NCI-H1436 (cell line): ENCODE measurements around the gene AP5B1.

Experiments
- DNase-seq: peaks from one replicate; lab custom pipeline; 2025; lab: John Stamatoyannopoulos, UW

AP5B1 gene, protein sequence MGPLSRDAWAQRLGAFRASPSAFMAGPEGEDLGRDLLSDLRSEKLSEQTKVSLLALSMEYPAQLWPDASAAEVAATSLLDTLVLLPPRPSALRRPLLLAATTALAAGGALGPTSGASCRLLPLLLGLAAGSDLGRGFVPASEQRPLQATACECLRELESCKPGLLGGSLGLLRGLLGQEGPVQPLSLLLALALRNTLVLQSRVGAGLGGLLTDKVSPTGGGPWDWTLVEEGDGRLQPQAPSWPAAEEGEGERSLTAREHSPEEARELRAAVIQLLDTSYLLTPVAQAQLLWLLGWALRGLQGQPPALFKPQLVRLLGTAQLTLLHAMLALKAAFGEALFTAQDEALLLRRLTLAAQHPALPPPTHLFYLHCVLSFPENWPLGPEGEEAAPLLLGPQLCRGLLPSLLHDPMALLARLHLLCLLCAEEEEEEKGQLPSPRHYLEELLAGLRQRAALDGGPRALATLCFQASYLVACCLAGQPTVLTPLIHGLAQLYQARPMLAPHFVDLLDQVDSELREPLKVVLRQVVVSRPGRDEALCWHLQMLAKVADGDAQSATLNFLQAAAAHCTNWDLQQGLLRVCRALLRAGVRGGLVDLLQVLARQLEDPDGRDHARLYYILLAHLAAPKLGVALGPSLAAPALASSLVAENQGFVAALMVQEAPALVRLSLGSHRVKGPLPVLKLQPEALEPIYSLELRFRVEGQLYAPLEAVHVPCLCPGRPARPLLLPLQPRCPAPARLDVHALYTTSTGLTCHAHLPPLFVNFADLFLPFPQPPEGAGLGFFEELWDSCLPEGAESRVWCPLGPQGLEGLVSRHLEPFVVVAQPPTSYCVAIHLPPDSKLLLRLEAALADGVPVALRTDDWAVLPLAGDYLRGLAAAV

DNA sequence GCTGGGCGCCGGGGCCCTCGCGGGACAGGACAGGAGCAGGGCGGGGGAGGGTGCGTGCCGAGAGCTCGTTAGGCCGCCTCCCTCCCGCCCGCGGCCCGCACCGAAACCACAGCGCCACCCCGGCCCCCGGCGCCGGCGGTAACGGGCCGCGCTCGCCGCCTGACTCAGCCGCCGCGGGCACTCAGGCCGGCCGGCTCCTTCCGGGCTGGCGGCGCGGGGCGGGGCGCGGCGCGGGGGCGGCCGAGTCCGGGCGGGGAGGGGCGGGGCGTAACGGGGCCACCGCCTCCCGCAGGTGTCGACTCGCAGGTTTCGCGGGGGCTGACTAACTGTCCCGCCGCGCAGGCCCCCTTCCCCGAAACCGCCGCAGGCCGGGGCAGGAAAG lies at the start of gene AP5B1:
Gene AP5B1 (minus strand): TSS at position 207 of the 382 bp plus-strand sequence. CDS start 385 bp downstream, outside the sequence.
- DNase-seq: peak; percentile 44

DNA sequence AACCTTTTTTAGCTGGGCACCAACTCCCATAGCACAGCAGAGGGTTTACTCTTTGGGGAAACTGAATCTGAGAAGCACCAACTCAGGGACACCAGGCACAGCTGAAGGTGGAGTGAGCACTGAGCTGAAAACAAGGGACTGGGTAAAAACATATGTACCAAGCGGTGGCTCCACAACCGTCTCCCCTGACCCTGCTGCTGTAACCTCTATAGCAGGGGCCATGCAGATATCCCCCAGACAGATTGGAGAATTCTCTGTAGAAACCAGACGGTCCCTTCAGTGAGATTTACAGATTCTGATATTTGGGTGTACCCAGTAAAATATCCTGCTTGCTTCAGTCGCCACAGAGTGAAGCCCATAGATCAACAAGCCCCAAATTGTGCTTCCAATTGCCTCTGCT lies 48.7 kb upstream of the AP5B1 start:
- DNase-seq: no peak

DNA sequence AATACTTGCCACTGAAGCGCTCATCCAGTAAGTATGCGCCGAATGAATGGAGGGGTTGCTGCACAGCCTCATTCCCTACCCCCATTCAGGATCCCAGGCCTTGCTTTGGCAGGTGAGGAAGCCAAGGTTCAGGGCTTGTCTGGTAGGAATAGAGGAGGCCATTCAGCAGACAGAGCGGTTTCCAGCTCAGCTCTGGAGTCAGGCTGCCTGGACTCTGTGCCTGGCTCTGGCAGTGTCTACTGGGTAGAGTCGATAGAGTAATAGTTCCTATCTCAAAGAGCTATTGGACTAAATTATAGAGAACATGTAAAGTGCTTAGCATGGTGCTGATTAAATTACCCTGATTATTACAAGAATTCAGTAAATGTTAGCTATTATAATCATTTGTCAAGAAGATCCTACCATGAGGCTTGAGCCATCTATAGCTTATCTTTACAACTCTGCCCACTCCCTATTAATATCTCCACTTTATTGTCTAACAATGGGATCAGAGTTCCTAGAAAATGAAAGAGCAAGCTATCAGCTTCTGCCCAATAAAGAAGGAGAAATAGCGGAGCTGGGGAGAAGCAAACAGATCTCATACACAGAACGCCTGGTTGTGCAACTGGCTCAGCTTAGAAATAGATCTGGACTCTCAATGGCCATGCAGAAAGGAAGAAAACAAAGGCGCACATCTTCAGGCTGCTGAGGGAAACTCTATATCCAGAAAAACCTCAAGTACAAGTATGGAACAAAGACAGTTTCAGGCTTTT lies 46.4 kb upstream of the AP5B1 start:
- no peak for DNase-seq

DNA sequence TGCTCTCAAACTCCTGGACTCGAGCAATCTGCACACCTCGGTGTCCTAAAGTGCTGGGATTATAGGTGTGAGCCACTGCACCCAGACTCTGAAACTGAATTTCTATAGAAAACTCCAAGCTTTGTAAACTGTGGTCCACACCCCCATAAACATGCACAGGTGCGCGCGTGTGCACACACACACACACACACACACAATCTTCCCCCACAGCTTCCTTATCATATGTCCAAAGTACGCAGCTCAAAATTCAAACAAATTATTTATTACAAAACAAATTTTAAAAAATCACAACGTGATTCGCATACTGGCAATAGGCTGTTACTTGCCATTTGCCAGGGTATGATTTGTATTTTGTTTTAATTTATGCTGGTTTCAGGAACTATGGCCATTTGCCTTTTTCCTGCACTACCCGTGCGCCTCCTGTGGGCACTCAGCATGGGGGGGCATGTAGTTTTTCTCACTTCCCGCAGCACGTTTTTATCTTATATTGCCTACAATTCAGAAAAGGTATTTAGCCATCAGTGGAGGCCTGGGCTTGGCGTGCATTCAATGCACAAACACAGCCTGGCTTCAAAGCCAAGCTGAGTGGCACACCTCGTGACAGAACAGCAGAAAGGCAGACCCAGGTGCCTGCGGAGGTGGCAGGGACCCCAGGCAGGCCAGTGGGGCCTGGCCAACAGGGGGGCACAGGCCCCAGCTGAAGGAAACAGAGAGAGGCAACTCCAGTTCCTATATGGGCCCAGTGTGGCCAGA lies 42.2 kb upstream of the AP5B1 start:
- no peak for DNase-seq

DNA sequence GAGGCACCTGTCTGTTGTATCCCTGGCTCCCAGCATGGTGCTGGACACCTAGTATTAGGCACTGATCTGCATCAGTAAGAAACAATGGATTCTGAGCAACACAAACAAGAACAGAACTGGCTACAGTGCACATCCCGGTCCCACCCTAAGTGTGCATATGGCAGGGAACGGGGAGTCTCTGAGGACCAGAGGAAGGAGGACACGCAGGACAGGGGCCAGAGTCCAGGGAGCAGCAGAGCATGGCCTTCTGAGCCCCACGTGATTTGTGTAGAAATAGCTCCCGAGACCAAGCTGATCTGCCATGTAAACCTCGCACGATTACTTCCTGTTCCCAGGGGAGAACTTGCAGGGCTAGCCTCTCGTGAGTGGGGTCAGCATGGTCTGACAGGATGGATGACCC lies 40.3 kb upstream of the AP5B1 start:
- no peak for DNase-seq

DNA sequence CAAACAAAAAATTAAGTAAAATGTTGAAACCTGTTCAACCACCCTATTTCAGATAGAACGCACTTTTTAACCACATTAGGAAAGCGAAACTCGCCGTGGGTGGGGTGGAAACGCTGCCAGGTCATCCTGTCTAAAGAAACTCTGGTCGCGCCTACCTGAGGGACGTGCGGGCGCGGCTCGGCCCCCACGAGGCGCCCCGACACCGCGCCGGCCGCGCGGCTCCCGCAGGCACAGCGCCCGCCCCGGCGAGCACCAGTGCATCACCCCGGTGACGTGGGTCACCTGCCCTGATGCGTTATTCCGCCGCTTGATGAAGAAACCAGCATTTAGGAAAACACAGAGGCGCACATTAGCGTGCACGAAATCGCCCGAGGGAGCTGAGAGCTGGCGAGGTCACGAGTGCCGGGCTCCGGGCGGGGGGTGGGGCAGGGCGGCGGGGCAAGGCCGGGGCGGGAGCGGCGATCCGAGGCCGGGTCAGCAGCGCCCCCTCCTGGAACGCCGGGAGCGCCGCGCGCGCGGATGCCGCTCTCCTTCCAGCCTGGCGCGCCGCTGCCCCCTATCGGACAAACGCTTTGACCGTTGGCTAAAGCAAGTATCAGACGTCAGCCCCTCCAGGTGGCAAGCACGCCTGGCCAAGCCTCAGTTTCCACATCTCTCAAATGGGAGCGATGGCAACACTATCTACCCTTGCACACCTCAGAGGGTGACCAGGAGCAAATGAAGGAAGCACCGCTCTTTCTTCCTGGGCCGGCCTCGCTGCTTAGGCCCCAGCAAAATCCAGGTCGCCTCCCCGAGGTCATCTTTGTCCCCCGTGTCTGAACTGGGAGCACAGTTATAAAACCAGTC lies 37.3 kb upstream of the AP5B1 start:
- peak; percentile 88 for DNase-seq

DNA sequence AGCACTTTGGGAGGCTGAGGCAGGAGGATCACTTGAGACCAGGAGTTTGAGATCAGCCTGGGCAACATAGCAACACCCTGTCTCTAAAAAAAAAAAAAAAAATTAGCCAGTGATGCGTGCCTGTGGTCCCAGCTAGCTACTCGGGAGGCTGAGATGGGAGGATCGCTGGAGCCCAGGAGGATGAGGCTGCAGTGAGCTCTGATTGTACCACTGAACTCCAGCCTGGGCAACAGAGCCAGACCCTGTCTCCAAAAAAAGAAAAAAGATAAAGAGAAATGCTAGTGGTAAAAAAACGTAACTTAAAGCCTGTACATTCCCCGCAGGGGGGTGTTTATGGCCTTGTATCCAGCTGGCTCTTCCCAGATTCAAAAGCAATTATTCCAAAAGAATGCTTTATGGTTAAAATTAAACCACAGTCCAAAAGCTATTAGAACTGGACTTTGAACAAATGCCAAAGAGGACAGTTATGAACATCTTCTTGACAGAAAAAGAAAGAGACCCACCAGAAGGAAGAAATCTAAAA lies 36.6 kb upstream of the AP5B1 start:
- no peak for DNase-seq

DNA sequence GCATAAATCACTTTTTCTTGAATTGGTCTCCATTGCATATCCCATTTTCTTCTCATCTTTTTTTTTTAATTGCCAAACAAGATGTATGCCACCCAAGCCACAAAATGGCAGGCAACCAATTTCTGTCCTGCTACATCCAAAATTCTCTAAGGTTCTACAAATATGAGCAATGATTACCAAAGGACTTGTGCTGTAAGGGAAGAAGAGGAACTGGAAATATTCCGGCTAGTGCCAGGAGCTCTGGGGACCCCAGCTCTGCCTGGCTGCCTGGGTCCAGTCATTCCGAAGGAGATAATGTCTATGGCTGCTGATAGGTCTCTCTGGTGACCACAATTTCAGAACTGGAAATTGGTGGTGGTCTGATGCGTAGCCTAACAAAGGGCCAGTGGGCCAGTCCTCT lies 35.9 kb upstream of the AP5B1 start:
- DNase-seq: no peak

DNA sequence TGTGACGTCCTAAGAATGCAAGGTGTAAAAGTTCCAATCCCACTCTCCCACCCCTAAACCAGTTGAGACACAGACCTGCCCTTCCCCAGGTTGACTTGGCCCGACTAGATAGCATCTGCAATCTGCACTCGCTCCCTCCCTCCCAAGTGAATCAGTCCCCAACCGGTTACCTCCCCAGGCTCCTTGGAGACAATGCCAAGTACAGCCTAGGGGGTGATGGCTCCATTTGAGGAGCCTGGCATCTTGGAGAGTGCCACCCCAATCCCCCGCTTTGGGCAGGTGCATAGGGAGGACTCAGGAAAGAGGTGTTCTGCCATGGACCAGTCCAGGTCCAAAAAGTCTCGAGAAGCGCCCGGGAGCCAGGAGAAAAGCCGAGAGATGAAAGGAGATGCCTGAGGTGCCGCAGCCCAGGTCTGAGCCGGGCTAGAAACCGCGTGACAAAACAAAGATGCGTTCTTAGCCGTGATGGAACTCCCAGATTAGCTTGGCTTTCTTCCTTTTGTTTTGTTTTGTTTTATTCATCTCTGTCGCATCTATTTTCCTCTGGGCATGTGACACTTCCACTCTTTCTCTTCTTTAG lies 34.3 kb upstream of the AP5B1 start:
- DNase-seq: no peak

DNA sequence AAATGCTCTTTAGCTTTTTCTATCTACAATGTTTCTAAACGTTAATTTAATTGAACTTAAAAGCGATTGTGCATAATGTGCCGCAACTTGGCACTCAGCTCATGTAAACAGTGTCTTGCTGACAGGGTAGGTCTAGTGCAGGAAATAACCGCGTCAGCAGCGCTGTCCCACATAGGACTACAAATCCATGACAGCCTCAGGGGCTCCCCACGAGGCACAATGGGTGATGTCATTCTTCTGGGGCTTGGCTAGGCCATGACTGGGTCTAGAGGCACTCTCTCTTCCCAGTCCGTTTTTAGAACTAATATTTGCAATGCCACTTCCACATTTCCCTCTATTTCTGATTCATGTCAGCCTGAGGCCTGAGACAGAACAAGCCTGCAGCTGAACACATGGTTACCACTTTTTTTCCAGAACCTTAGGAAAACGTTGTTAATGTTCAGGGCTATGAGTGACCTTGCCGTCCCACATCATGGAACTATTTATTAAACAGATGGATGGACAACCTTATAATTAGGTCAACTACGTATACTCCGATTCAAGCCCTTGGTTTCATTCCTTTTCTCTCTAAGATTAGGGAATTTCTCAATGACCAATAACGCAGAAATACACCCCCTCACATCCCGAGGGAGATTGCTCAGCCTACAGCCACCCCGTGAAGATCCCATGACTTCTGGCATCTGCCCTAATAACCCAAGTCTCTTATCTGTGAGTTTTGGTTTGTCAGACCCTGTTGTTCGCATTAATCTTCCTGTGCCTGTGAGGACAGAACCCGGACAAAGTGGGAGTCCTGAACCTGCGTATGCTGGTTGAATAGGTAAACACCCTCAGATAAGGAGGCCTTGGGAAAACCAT lies 33.6 kb upstream of the AP5B1 start:
- DNase-seq: no peak

DNA sequence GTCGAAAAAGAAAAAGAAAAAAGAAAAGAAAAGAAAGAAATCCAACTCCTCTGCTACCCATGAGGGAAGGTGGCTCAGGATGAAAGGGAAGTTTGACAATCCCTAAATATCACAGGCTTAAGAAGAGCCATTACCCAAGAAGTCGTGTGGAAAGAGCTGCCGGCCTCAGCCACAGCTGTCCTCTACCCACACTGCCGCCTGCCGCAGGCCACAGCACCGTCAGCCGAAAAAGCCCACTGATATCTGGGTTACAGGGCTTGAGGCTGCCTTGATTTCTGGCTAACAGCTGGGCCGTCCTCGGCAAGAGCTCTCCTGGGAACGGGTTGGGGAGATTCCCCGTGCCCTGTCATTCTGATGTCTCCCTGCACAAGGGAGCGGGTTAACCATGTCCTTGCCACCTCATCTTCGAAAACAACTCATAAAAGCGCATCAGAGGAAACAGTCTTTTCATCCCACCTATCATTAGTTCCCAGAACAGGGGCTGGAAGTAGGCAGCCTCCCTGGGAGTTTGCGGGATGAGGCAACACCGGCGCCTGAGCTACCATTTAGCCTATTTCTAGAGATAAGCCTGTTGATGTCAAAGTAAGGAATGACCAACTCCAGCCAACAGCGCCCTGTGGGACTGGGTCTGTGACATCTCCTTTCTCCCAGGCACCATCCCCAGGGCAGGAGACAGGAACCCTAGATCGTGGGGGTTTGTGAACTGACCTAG lies 31.1 kb upstream of the AP5B1 start:
- DNase-seq: no peak

DNA sequence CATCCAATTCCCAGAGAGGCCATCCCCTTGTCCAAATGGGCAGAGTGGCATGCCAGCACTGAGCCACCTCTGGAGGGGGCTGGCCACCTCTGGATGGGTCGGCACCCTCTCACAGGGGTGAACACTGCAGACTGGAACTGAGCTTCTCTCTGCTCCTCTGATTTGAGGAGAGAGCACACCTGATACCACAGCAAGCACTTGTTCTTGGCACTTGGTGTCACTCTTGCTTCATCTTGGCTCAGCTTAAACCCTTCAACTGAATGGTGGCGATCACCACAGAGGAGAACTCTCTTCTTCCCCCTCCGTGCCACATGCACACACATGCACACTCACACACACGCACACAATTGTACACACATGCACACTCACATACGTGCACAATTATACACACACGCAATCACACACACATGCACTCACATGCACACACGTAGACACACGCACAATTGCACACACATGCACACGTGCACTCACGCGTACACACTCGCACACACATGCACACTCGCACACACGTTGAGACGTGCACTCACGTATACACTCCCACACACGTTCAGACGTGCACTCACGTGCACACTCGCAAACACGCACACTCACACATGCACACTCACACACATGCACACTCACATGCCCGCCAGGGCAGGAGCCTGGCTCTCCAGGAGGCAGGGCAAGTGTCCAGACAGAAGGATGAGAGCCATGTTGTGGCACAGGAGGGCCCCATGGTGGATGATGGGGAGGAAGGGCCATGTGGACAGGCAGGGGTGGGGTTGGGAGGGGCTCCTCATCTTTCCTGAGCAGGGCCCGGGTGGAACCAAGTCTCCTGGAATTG lies 29.5 kb upstream of the AP5B1 start:
- DNase-seq: no peak

DNA sequence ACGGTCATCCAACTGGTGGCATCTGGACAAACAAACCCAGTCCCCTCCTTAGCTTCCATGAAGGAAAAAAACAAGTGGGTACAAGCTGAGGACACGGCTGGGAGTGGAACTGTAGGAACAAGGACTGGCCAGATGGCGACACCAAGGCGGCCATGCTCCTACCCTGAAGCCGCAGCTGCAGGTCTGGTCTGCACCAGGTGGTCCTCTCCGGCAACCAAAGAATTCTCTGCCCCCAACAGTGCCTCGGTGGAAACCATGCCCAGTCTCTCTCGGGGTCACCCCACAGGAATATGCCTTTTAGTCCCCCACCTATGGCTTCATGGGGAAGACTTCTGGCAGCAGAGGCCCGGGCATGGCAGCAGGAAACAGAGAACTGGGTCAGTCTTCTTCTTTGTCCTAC lies 28.7 kb upstream of the AP5B1 start:
- DNase-seq: no peak

DNA sequence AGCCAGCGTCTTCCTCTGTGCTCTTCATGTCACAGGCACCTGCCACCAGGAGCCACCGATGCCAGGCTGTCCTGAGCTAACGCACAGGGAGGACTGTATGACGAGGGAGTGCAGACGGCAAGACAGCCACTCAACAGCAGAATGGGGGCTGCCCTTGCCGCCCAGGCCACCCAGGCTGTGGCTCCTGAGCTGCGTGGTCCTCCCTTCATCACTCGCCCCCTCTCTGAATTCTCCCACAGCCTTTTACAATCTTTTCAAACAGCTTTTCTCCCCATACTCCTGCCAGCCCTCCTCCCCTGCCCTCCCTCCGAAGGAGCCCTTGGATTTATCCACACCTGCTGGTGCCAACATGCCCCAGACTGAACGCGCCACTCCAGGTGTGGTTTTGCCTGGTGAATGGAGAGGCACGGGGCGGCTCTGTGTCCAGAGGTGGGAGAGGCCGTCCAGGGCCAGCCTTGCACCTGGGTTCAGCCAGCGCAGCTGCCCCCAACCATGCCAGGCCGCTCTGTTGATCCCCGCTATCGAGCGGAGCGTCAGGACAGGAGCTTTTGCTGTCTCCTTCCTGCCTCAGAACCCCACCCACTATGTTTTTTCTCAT lies 28.1 kb upstream of the AP5B1 start:
- no peak for DNase-seq

DNA sequence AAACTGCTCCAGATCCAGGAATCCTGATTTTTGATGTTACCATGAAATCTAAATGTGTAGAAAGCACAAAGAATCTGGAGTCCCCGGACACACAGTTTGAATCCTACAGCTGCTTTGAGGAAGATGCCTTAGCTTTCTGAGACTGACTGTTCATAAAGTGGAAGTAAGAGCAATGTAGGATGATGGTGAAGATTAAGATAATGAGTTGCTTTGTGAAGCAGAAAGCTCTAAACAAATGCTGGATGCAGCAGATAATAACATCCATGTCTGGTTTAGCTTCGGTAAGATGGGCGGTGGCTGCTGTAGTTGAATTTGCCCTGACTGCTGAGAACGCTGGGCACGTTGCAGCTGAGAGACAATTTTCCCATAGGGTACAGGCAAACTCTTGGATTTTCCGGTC lies 26.2 kb upstream of the AP5B1 start:
- DNase-seq: no peak

DNA sequence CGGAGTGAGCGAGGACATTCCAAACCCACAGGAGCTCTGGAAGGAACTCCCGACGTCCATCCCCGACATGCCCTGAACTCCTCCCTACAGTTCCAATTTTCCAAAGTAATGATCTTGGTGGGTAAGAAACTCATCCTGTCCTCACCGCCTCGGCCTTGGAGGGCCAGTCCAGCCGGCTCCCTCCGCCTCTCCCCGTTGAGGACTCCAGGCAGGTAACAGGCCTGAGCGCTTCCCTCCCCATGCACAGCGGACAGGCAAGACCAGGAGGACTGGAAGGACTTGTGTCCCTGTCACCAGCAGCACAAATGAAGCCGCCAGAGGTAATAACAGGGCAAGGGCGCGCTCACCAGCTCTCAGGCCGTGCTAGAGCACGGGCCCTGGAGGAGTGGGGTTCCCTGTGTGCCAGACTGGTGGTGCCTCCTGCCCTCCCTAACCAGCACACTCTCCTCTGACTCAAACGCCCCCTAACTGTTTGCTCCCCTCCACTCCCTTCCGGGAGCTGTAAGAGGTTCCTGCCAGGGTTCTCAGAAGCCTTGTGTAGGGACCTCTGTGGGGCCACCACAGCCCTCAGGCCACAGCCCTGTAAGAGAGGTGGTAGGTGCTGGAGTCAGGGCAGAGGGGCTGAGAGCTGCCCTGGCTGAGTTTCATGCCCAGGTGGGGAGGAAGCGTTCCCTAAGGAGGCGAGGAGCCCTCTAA lies 23.2 kb upstream of the AP5B1 start:
- no peak for DNase-seq

DNA sequence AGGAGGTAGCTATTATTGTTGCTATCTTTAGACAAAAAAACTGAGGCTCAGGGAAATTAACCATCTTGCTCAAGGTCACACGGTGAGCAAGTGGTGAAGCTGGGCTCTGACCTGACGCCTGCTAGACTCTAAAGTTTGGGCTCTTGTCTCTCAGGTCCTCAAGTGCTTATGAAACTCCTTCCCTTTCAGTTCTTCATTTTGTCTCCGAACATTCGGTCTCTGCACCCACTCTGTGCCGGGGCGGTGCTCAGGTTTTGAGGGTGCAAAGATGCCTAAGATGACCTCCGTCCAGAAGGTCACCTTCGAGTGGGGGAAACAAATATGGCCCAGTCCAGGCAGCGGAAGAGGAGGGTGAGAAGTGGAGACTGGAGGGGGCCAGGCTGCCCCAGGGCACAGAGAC lies 22.1 kb upstream of the AP5B1 start:
- DNase-seq: no peak
